IMR-90 (cell line): Measurements from ENCODE around the gene DUS2. TPM values are rescaled to one million over a fixed set of nuclear protein-coding genes. Genes with fewer than 3 reads are reported as not detected.

Source experiments
- ATAC-seq: fragments of 200-7000 bp; cut with Tn5 transposase; 2 replicates; pipeline ENCODE4 v1.9.1; 2020; ENCODE audit warnings: low read depth, mild to moderate bottlenecking, moderate library complexity
- BruUV-seq: library from RNA; stranded (reverse); fragments of 400-500 nt; replicated peaks from 2 replicates; lab custom pipeline; 2021; lab: Mats Ljungman, UMichigan
- CTCF ChIA-PET: fragments of 300-600 bp; formaldehyde crosslinking; extraction: SDS; loops from one replicate; lab custom pipeline; 2021; ENCODE audit warnings: antibody characterized with exemption; lab: Yijun Ruan, JAX
- POLR2A ChIA-PET: fragments of 300-600 bp; sonication (Branson Sonifier 250); formaldehyde crosslinking; loops from one replicate; lab custom pipeline; 2022; ENCODE audit warnings: antibody characterized with exemption; ENCODE audit not compliant: unreplicated experiment; lab: Charles Lee
- DNase-seq: peaks from one replicate; pipeline ENCODE4 v3.0.0; 2013
- H2AFZ ChIP-seq: replicated peaks from 2 replicates; pipeline ENCODE3; 2013; ENCODE audit warnings: low read length, mild to moderate bottlenecking; ENCODE audit not compliant: poor library complexity
- H2AK5ac ChIP-seq: 2 replicates; pipeline ENCODE4 v1.6.1; 2013; ENCODE audit warnings: low read depth, low read length, inconsistent platforms
- H2AK9ac ChIP-seq: replicated peaks from 2 replicates; pipeline ENCODE3; 2013; ENCODE audit warnings: mild to moderate bottlenecking, low read depth, low read length, moderate library complexity; ENCODE audit not compliant: poor library complexity
- H2BK120ac ChIP-seq: 2 replicates; pipeline ENCODE4 v1.6.1; 2013; ENCODE audit warnings: low read depth, low read length, inconsistent platforms
- H2BK15ac ChIP-seq: 3 replicates; pipeline ENCODE4 v1.6.1; 2013; ENCODE audit warnings: low read depth, low read length, inconsistent platforms
- H2BK20ac ChIP-seq: 2 replicates; pipeline ENCODE4 v1.6.1; 2013; ENCODE audit warnings: low read depth, mild to moderate bottlenecking, inconsistent platforms, low read length, moderate library complexity
- H2BK5ac ChIP-seq: 2 replicates; pipeline ENCODE4 v1.6.1; 2013; ENCODE audit warnings: mild to moderate bottlenecking, low read depth, low read length, inconsistent platforms; ENCODE audit not compliant: poor library complexity, severe bottlenecking
- H3K14ac ChIP-seq: replicated peaks from 2 replicates; pipeline ENCODE4 v1.6.1; 2013; ENCODE audit warnings: low read depth, low read length, inconsistent platforms
- H3K18ac ChIP-seq: 2 replicates; pipeline ENCODE4 v1.6.1; 2013; ENCODE audit warnings: low read depth, low read length, control low read depth
- H3K23ac ChIP-seq: 2 replicates; pipeline ENCODE4 v1.6.1; 2013; ENCODE audit warnings: low read depth, low read length, inconsistent platforms
- H3K27ac ChIP-seq: 2 replicates; pipeline ENCODE4 v1.5.1; 2013; ENCODE audit warnings: mild to moderate bottlenecking, control low read depth, low read length; ENCODE audit not compliant: insufficient read depth
- H3K27me3 ChIP-seq: 2 replicates; pipeline ENCODE4 v1.6.1; 2013; ENCODE audit warnings: low read length; ENCODE audit not compliant: control insufficient read depth, insufficient read depth
- H3K36me3 ChIP-seq: 2 replicates; pipeline ENCODE4 v1.6.1; 2013; ENCODE audit warnings: low read length, mixed read lengths; ENCODE audit not compliant: control insufficient read depth, insufficient read depth
- H3K4ac ChIP-seq: 2 replicates; pipeline ENCODE4 v1.6.1; 2013; ENCODE audit warnings: low read depth, low read length, inconsistent platforms
- H3K4me1 ChIP-seq: 2 replicates; pipeline ENCODE4 v1.6.1; 2013; ENCODE audit warnings: low read length, mixed read lengths; ENCODE audit not compliant: control insufficient read depth, insufficient read depth
- H3K4me2 ChIP-seq: 2 replicates; pipeline ENCODE4 v1.6.1; 2013; ENCODE audit warnings: low read depth, mild to moderate bottlenecking, control low read depth, low read length, moderate library complexity
- H3K4me3 ChIP-seq: 2 replicates; pipeline ENCODE4 v1.5.1; 2013; ENCODE audit warnings: low read depth, mild to moderate bottlenecking, control low read depth, low read length, moderate library complexity; ENCODE audit not compliant: insufficient read depth
- H3K56ac ChIP-seq: 2 replicates; pipeline ENCODE4 v1.6.1; 2013; ENCODE audit warnings: low read length, inconsistent platforms; ENCODE audit not compliant: insufficient read depth; ENCODE audit errors: extremely low read depth
- H3K79me1 ChIP-seq, 2 experiments: 2 replicates each; pipeline ENCODE4 v1.6.1; 2013; ENCODE audit warnings: low read length in 2 of 2, inconsistent platforms in 1 of 2, low read depth in 1 of 2
- H3K9ac ChIP-seq: 2 replicates; pipeline ENCODE4 v1.6.1; 2013; ENCODE audit warnings: low read depth, low read length, control low read depth
- H3K9me1 ChIP-seq: 2 replicates; pipeline ENCODE4 v1.6.1; 2013; ENCODE audit warnings: low read length, inconsistent platforms; ENCODE audit not compliant: insufficient read depth
- H3K9me3 ChIP-seq: 2 replicates; pipeline ENCODE4 v1.6.1; 2013; ENCODE audit warnings: low read length; ENCODE audit not compliant: control insufficient read depth, insufficient read depth
- H4K20me1 ChIP-seq: 2 replicates; pipeline ENCODE4 v1.6.1; 2013; ENCODE audit warnings: low read length, inconsistent platforms; ENCODE audit not compliant: insufficient read depth
- H4K5ac ChIP-seq: 2 replicates; pipeline ENCODE4 v1.6.1; 2013; ENCODE audit warnings: mild to moderate bottlenecking, low read depth, low read length, control low read depth
- H4K8ac ChIP-seq, 2 experiments: 2 replicates each; pipeline ENCODE4 v1.6.1; 2013; ENCODE audit warnings: low read depth in 2 of 2, low read length in 2 of 2, control low read depth in 1 of 2, inconsistent platforms in 1 of 2
- H4K91ac ChIP-seq: 2 replicates; pipeline ENCODE4 v1.6.1; 2013; ENCODE audit warnings: low read depth, low read length, inconsistent platforms; ENCODE audit not compliant: insufficient read depth
- BHLHE40 ChIP-seq: fragments of 150-350 bp; IDR thresholded peaks from 2 replicates; pipeline ENCODE4 v1.6.1; 2016; ENCODE audit warnings: mild to moderate bottlenecking, low read depth, low read length
- CHD1 ChIP-seq: IDR thresholded peaks from 2 replicates; pipeline ENCODE4 v1.6.1; 2012; ENCODE audit warnings: low read depth, low read length, improper control_type of control experiment
- ELK1 ChIP-seq: fragments of 150-350 bp; IDR thresholded peaks from 2 replicates; pipeline ENCODE4 v1.6.1; 2016; ENCODE audit warnings: low read depth, mild to moderate bottlenecking, low read length, moderate library complexity, borderline replicate concordance
- MAZ ChIP-seq: IDR thresholded peaks from 2 replicates; pipeline ENCODE4 v1.6.1; 2012; ENCODE audit warnings: low read depth, mild to moderate bottlenecking, low read length, improper control_type of control experiment, moderate library complexity, borderline replicate concordance
- POLR2A ChIP-seq: IDR thresholded peaks from 2 replicates; pipeline ENCODE4 v1.6.1; 2012; ENCODE audit warnings: mild to moderate bottlenecking, low read depth, low read length
- RCOR1 ChIP-seq: IDR thresholded peaks from 2 replicates; pipeline ENCODE4 v1.6.1; 2012; ENCODE audit warnings: mild to moderate bottlenecking, low read length, improper control_type of control experiment; ENCODE audit not compliant: insufficient replicate concordance
- RFX5 ChIP-seq: IDR thresholded peaks from 2 replicates; pipeline ENCODE4 v1.8.0; 2012; ENCODE audit warnings: low read depth, mild to moderate bottlenecking, low read length, moderate library complexity
- SMC3 ChIP-seq: fragments of 150-350 bp; IDR thresholded peaks from 2 replicates; pipeline ENCODE4 v1.6.1; 2016; ENCODE audit warnings: low read depth, mild to moderate bottlenecking, antibody characterized with exemption, low read length, moderate library complexity
- WGBS, 2 experiments: methylation state at CpG; one replicate each; pipeline versions ENCODE4 v1.1.5 to v1.1.7; 2013; ENCODE audit warnings: missing lambda C conversion rate in 2 of 2; ENCODE audit not compliant: insufficient read length in 1 of 2; ENCODE audit errors: extremely low coverage in 2 of 2; 5-methylcytosine and 5-hydroxymethylcytosine counted together
- dilution Hi-C: fragments of 300-500 bp; cut with HindIII; formaldehyde crosslinking; loops from one replicate; pipeline ENCODE4 v1.14.3; 2018; ENCODE audit warnings: low sequenced_read_pairs; ENCODE audit not compliant: unreplicated experiment
- in situ Hi-C: fragments of 300-500 bp; cut with MboI; formaldehyde crosslinking; loops from 3 replicates; pipeline ENCODE4 v1.14.3; 2019; ENCODE audit warnings: low sequenced_read_pairs, inconsistent platforms, mixed read lengths
- intact Hi-C: fragments of 100-400 bp; cut with micrococcal nuclease; formaldehyde crosslinking; loops from 2 replicates; pipeline ENCODE4 v1.10.0; 2022
- polyA plus RNA-seq, 3 experiments: library from polyadenylated mRNA; depleted of rRNA; stranded (reverse); fragments of >200 nt; gene quantifications; 2 replicates each; pipeline ENCODE4 v1.2.3, GENCODE V29; 2012; ENCODE audit warnings: low replicate concordance in 1 of 3
- total RNA-seq: library from RNA; depleted of rRNA; stranded (reverse); fragments of >200 nt; gene quantifications from 2 replicates; pipeline ENCODE4 v1.2.3, GENCODE V29; 2012
- TF ChIP-seq, protein P1 (sequence below): conservative IDR thresholded peaks from 2 replicates; pipeline ENCODE4 v1.5.1; 2012; ENCODE audit warnings: mild to moderate bottlenecking, low read depth, low read length, improper control_type of control experiment

DUS2 gene
- total and polyA plus RNA-seq, 2 of the 4 experiments (the other 2 are of a cell fraction), result 15.8 to 30.5 TPM

DNA sequence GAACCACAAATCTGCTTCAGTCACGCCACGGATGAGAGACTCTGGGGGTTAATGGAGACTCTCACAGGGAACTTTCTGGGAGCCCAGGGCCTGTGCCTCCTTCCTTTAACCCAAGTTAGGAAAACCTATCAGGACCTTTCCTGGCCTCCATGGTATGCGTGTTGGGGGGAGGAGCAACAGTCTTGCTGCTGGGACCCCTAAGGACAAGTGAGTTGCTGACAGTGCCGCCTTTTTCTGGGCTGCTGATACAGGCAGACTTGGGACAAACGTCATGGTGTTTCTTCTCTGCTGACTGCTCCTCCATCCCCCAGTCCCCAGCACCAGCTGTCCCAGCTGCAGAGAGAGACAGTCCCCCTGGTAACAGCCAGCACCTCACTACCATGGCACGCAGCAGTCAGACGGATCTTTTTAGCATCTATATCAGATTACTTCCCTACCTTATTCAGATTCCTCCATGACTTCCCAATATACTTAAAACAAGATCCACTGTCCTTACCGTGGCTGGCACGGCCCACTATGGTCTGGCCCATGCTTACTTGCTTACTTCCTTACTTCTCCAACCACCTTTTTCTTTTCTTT is 13.8 kb upstream of the DUS2 start:
- Histone ChIP-seq H3K4me2 (no peak overlapping the region), H3K4ac (no peak overlapping the region), H3K23ac (no peak overlapping the region), H3K79me1 (no peaks in the 10 kb centered on the region), H2AK9ac (no peak overlapping the region), H3K9me1 (no peaks in the 10 kb centered on the region), H3K18ac (no peak overlapping the region), H4K5ac (no peak overlapping the region), H2BK20ac (no peak overlapping the region), H2BK120ac (no peak overlapping the region), H4K20me1 (no peaks in the 10 kb centered on the region), H3K56ac (no peak overlapping the region), H3K9me3 (no peaks in the 10 kb centered on the region), H3K4me1 (no peaks in the 10 kb centered on the region), H4K91ac (no peak overlapping the region), H4K8ac (no peak overlapping the region), H3K4me3 (no peak overlapping the region), H2BK15ac (no peak overlapping the region), H2BK5ac (no peak overlapping the region), H3K9ac (no peak overlapping the region), H3K14ac (no peak overlapping the region), H3K27me3 (peaks cover 15% of the 10 kb centered on the region), H3K36me3 (no peaks in the 10 kb centered on the region), H2AFZ (no peak overlapping the region), H3K27ac (no peak overlapping the region), H2AK5ac (no peak overlapping the region)
- DNase-seq (no peak), ATAC-seq (no peak)
- CTCF ChIA-PET, result no interaction called here
- dilution Hi-C loops, result no loop called here
- intact Hi-C loops, result no loop called here
- POLR2A ChIA-PET, result no interaction called here
- WGBS, 2 experiments, result 22% methylated on average over 3 of the region's 9 CpGs; no CpG with 5 or more reads in 1 of the 2 experiments
- no peak for TF ChIP-seq CHD1
- no peak for TF ChIP-seq MAZ
- TF ChIP-seq BHLHE40, result no peak
- TF ChIP-seq RCOR1, result no peak
- TF ChIP-seq POLR2A, result no peak
- TF ChIP-seq ELK1, result no peak
- TF ChIP-seq RFX5, result no peak
- no peak for TF ChIP-seq SMC3
- TF ChIP-seq, protein P1, sequence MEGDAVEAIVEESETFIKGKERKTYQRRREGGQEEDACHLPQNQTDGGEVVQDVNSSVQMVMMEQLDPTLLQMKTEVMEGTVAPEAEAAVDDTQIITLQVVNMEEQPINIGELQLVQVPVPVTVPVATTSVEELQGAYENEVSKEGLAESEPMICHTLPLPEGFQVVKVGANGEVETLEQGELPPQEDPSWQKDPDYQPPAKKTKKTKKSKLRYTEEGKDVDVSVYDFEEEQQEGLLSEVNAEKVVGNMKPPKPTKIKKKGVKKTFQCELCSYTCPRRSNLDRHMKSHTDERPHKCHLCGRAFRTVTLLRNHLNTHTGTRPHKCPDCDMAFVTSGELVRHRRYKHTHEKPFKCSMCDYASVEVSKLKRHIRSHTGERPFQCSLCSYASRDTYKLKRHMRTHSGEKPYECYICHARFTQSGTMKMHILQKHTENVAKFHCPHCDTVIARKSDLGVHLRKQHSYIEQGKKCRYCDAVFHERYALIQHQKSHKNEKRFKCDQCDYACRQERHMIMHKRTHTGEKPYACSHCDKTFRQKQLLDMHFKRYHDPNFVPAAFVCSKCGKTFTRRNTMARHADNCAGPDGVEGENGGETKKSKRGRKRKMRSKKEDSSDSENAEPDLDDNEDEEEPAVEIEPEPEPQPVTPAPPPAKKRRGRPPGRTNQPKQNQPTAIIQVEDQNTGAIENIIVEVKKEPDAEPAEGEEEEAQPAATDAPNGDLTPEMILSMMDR, result no peak
- BruUV-seq, result no TSS peak
- in situ Hi-C loops, result no loop called here
